ENCODE data around the gene CFTR. TPM values are rescaled to one million over a fixed set of nuclear protein-coding genes. Genes with fewer than 3 reads are reported as not detected.

The CFTR gene
- total and polyA plus RNA-seq, 2 of the 8 experiments (the other 6 are each of a cell fraction or from before 2014, with no cell fraction given): 1.2 to 1.6 TPM

- CTCF ChIA-PET (ENCODE audit: partially characterized antibody): interaction anchor here (1.4 kb wide), 1 partner anchor 32 kb away, joined by 3 read pairs; no protein-coding TSS in a partner anchor
- H4K8ac ChIP-seq (ENCODE audit: extremely low read depth, insufficient read depth, low read length): no peak overlapping the region
These were observed 44.3 kb upstream of the CFTR start for GRCh38 chr7:117435475-117436043.

More at GRCh38 chr7:117435475-117436043, 44.3 kb upstream of the CFTR start:
- Histone ChIP-seq H3K79me1 (ENCODE audit: low read depth, low read length) (no peaks in the 10 kb centered on the region), H3K9ac (replicated peaks in 1 of 4; ENCODE audit: extremely low read depth in 1 of 4, low read depth in 3 of 4, low read length in 3 of 4) (no peak overlapping the region), H3K18ac (ENCODE audit: extremely low read depth, low read length) (no peak overlapping the region), H2BK12ac (ENCODE audit: low read depth, low read length) (no peak overlapping the region), H2BK120ac (replicated peaks; ENCODE audit: low read depth, low read length) (no peak overlapping the region), H2BK15ac (ENCODE audit: low read length) (no peak overlapping the region), H2AK5ac (ENCODE audit: low read depth, low read length) (no peak overlapping the region), H4K5ac (ENCODE audit: insufficient read length, low read depth, low read length) (no peak overlapping the region), H3K9me3 (ENCODE audit: insufficient read depth in 2 of 2, low read depth in 1 of 2, low read length in 1 of 2) (no peaks in the 10 kb centered on the region), H2BK5ac (ENCODE audit: low read depth, low read length) (no peak overlapping the region), H2BK20ac (ENCODE audit: low read length) (no peak overlapping the region), H3K27ac (ENCODE audit: low read depth, low read length) (no peak overlapping the region), H3K14ac (ENCODE audit: insufficient read length) (no peak overlapping the region), H3K23ac (ENCODE audit: insufficient read length) (no peak overlapping the region), H3K4me2 (ENCODE audit: insufficient read depth in 1 of 2, low read depth in 2 of 2, low read length in 2 of 2) (no peak overlapping the region), H4K20me1 (replicated peaks in 1 of 2; ENCODE audit: control insufficient read depth in 1 of 2, insufficient read depth in 2 of 2, low read length in 2 of 2) (no peaks in the 10 kb centered on the region), H3K36me3 (ENCODE audit: control insufficient read depth in 2 of 4, insufficient read depth in 4 of 4, low read length in 3 of 4) (no peaks in the 10 kb centered on the region), H3K4ac (replicated peaks; ENCODE audit: insufficient read length, low read depth, low read length) (no peak overlapping the region), H3K79me2 (ENCODE audit: control insufficient read depth in 1 of 2, insufficient read depth in 2 of 2, low read length in 2 of 2) (no peaks in the 10 kb centered on the region), H3K56ac (replicated peaks; ENCODE audit: insufficient read length, low read depth, low read length) (no peak overlapping the region), H3K27me3 (replicated peaks in 1 of 4; ENCODE audit: control insufficient read depth in 3 of 4, extremely low read depth in 1 of 4, insufficient read depth in 3 of 4, low read length in 3 of 4) (no peaks in the 10 kb centered on the region), H3K23me2 (ENCODE audit: low read depth, low read length) (no peaks in the 10 kb centered on the region), H3K4me3 (ENCODE audit: extremely low read depth in 1 of 4, insufficient read depth in 2 of 4, low read depth in 3 of 4, low read length in 4 of 4) (no peak overlapping the region), H2AFZ (ENCODE audit: low read length) (peak overlapping the region; percentile 66; the same call in 1 of the 2 replicates), H4K91ac (replicated peaks; ENCODE audit: insufficient read length, low read length) (no peak overlapping the region), H3K4me1 (replicated peaks in 1 of 4; ENCODE audit: control insufficient read depth in 3 of 4, insufficient read depth in 4 of 4, low read length in 3 of 4) (0 out of 7 replicates have a peak, but pooled peaks cover 0 to 2% (median 0%) of the 10 kb centered on the region in 4 experiments)
- DNase-seq (ENCODE audit: low read depth in 1 of 2, low spot score in 2 of 2) (no peak), FAIRE-seq (no peak)
- WGBS, 2 experiments (ENCODE audit: extremely low coverage in 1 of 2, insufficient coverage in 1 of 2, insufficient read length in 1 of 2, insufficient replicate concordance in 2 of 2, low coverage in 1 of 2, low lambda C conversion rate in 2 of 2, missing lambda C conversion rate in 1 of 2): 90 to 100% methylated on average over 1 to 2 of the region's 2 CpGs
- TF ChIP-seq KDM5A (IDR thresholded peaks at IDR 0.05; ENCODE audit: low read length) (no peak), POLR2AphosphoS5 (IDR thresholded peaks at IDR 0.05; ENCODE audit: low read depth, low read length) (no peak), EGR1 (IDR thresholded peaks at IDR 0.05; ENCODE audit: borderline replicate concordance, low read depth, low read length) (no peak), SP2 (IDR thresholded peaks at IDR 0.05; ENCODE audit: low read length) (no peak), CHD1 (IDR thresholded peaks at IDR 0.05; ENCODE audit: low read depth, low read length) (no peak), CEBPB (IDR thresholded peaks at IDR 0.05; ENCODE audit: low read depth, low read length) (no peak), GTF2F1 (IDR thresholded peaks at IDR 0.05; ENCODE audit: borderline replicate concordance, low read depth, low read length) (no peak), ZNF274 (IDR thresholded peaks at IDR 0.05; ENCODE audit: borderline replicate concordance, extremely low read depth, low read length) (no peak), POLR2A (IDR thresholded peaks at IDR 0.05; ENCODE audit: control extremely low read depth in 1 of 2, low read depth in 2 of 2, low read length in 2 of 2) (no peak), KDM1A (IDR thresholded peaks at IDR 0.05; ENCODE audit: borderline replicate concordance, low read length) (no peak)
- POLR2A ChIA-PET (ENCODE audit: partially characterized antibody): no interaction called here
